ENCODE measurements around the gene PANK1.

Gene PANK1

GRCh38 chr10:89580243-89580642, 64.8 kb downstream of the PANK1 start:
- TF ChIP-seq EP300 (IDR thresholded peaks at IDR 0.05; ENCODE audit: borderline replicate concordance) (no peak), ZBTB7A (IDR thresholded peaks at IDR 0.05; ENCODE audit: low read depth) (no peak), YY1 (IDR thresholded peaks at IDR 0.05; ENCODE audit: low read depth) (no peak), RAD21 (IDR thresholded peaks at IDR 0.05; ENCODE audit: low read depth) (no peak), CREB1 (IDR thresholded peaks at IDR 0.05; ENCODE audit: low read depth) (no peak), TEAD4 (IDR thresholded peaks at IDR 0.05) (no peak), EGR1 (IDR thresholded peaks at IDR 0.05) (no peak), CEBPB (IDR thresholded peaks at IDR 0.05) (no peak), TAF1 (IDR thresholded peaks at IDR 0.05; ENCODE audit: low read depth) (no peak), FOXM1 (IDR thresholded peaks at IDR 0.05; ENCODE audit: borderline replicate concordance, low read depth) (no peak), TCF12 (IDR thresholded peaks at IDR 0.05; ENCODE audit: low read depth) (no peak), REST (IDR thresholded peaks at IDR 0.05; ENCODE audit: low read depth) (no peak), MAX (IDR thresholded peaks at IDR 0.05) (no peak), NFIC (IDR thresholded peaks at IDR 0.05) (no peak)
- TF ChIP-seq, protein P1, sequence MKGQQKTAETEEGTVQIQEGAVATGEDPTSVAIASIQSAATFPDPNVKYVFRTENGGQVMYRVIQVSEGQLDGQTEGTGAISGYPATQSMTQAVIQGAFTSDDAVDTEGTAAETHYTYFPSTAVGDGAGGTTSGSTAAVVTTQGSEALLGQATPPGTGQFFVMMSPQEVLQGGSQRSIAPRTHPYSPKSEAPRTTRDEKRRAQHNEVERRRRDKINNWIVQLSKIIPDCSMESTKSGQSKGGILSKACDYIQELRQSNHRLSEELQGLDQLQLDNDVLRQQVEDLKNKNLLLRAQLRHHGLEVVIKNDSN (IDR thresholded peaks at IDR 0.05), result no peak

DNA sequence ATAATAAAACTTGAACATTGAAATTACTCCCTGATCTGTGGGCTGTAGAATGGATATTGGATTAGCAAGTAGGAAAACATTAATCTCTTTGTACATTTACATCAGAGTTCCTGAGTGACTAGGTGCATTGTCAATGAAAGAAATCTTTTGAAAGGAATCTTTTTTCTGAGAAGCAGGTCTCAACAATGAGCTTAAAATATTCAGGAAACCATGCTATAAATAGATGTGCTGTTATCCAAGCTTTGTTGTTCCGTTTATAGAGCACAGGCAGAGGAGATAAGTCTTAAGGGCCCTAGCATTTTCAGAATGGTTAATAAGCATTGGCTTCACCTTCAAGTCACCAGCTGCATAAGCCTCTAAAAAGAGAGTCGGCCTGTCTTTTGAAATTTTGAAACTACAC, 68.3 kb downstream of the PANK1 start:
- TF ChIP-seq CREB1 (IDR thresholded peaks at IDR 0.05; ENCODE audit: low read depth) (no peak), MAX (IDR thresholded peaks at IDR 0.05) (no peak), TAF1 (IDR thresholded peaks at IDR 0.05; ENCODE audit: low read depth) (no peak), FOXM1 (IDR thresholded peaks at IDR 0.05; ENCODE audit: borderline replicate concordance, low read depth) (no peak), RAD21 (IDR thresholded peaks at IDR 0.05; ENCODE audit: low read depth) (no peak), EGR1 (IDR thresholded peaks at IDR 0.05) (no peak), TEAD4 (IDR thresholded peaks at IDR 0.05) (no peak), YY1 (IDR thresholded peaks at IDR 0.05; ENCODE audit: low read depth) (no peak), REST (IDR thresholded peaks at IDR 0.05; ENCODE audit: low read depth) (no peak), EP300 (IDR thresholded peaks at IDR 0.05; ENCODE audit: borderline replicate concordance) (no peak), CEBPB (IDR thresholded peaks at IDR 0.05) (no peak), ZBTB7A (IDR thresholded peaks at IDR 0.05; ENCODE audit: low read depth) (no peak), NFIC (IDR thresholded peaks at IDR 0.05) (no peak), TCF12 (IDR thresholded peaks at IDR 0.05; ENCODE audit: low read depth) (no peak)
- TF ChIP-seq, protein P1 (IDR thresholded peaks at IDR 0.05), result no peak

- TF ChIP-seq REST (IDR thresholded peaks at IDR 0.05; ENCODE audit: low read depth) (no peak), MAX (IDR thresholded peaks at IDR 0.05) (no peak), NFIC (IDR thresholded peaks at IDR 0.05) (no peak), ZBTB7A (IDR thresholded peaks at IDR 0.05; ENCODE audit: low read depth) (no peak), CREB1 (IDR thresholded peaks at IDR 0.05; ENCODE audit: low read depth) (no peak), FOXM1 (IDR thresholded peaks at IDR 0.05; ENCODE audit: borderline replicate concordance, low read depth) (no peak), TCF12 (IDR thresholded peaks at IDR 0.05; ENCODE audit: low read depth) (no peak), YY1 (IDR thresholded peaks at IDR 0.05; ENCODE audit: low read depth) (no peak), EP300 (IDR thresholded peaks at IDR 0.05; ENCODE audit: borderline replicate concordance) (no peak), EGR1 (IDR thresholded peaks at IDR 0.05) (no peak), RAD21 (IDR thresholded peaks at IDR 0.05; ENCODE audit: low read depth) (no peak), CEBPB (IDR thresholded peaks at IDR 0.05) (no peak), TAF1 (IDR thresholded peaks at IDR 0.05; ENCODE audit: low read depth) (no peak), TEAD4 (IDR thresholded peaks at IDR 0.05) (no peak)
- TF ChIP-seq, protein P1 (IDR thresholded peaks at IDR 0.05), result no peak
Observed at GRCh38 chr10:89576022-89576421, 69.0 kb downstream of the PANK1 start.
